ENCODE results near the gene TMEM254. TPM values are rescaled to one million over a fixed set of nuclear protein-coding genes. Genes with fewer than 3 reads are reported as not detected.

The TMEM254 gene
- 13.0 and 20.7 TPM in 2 replicates for total RNA-seq

GRCh38 chr10:80078448-80079311 lies at the start of gene TMEM254:
TMEM254 (plus strand) TSS chr10:80078665; CDS start chr10:80078700, 35 bp downstream.

GRCh38 chr10:80132299-80133139 lies 54.1 kb downstream of the TMEM254 start, which contains the start of gene PLAC9:
PLAC9 (plus strand) TSS chr10:80132730; CDS start chr10:80132763, 33 bp downstream.

Other genes with a start within 250 kb of the TMEM254 start
- gene SFTPD, start 129.6 kb upstream of the TMEM254 start, total RNA-seq, result 1.0 and 1.2 TPM in 2 replicates
- not detected in 2 replicates for gene PLAC9, start 54.1 kb downstream of the TMEM254 start, total RNA-seq
- 22.6 and 54.8 TPM in 2 replicates for gene ANXA11, start 126.9 kb downstream of the TMEM254 start, total RNA-seq
- 1.00 TPM in 1 of 2 replicates, not detected in the other for gene MAT1A, start 211.0 kb downstream of the TMEM254 start, total RNA-seq